HG03521 (cell line): ENCODE measurements around the gene EIF1.
"Not testable (repeated sequence)": the region's sequence is repeated elsewhere in the genome, so short reads cannot be mapped to it uniquely, and the experiment has no call there.

Experiments used
- ATAC-seq: cut with Tn5 transposase; IDR thresholded peaks from one replicate; pipeline ENCODE4 v1.9.1; 2021; ENCODE audit warnings: mild to moderate bottlenecking, moderate library complexity; ENCODE audit not compliant: unreplicated experiment

The EIF1 gene

DNA sequence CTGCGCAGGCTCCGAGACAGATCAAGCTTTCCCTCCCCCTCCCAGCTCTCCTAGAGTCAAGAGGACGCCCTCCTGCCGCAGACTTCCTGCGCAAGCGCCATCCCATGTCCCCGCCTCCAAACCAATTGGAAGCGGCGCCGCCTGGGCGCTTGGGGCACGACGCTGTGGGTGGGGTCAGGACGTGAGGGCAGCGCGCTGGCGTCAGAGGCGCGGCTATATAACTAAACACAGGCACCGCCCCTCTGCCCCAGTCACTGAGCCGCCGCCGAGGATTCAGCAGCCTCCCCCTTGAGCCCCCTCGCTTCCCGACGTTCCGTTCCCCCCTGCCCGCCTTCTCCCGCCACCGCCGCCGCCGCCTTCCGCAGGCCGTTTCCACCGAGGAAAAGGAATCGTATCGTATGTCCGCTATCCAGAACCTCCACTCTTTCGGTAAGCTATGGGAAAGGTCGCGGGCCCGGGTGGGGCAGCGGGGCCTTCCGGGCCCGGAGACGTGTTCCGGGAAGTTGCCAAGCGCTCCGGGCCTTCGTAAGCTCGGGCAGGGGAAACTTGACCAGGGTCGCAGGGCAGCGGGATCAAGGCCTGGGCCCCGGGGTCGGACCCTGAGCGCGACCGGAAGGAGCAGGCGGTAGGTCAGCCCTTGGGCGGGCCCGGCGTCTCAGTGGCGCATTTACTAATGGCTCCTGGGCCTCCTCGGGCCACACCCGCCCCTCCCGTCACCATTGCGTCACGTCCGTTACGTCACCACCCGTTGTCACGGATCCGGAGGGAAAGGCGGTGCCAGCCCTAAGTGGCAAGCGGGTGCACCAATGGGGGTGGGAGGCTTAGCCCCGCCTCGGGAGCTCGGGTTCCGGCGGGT is at the start of gene EIF1:
EIF1 (plus strand) TSS at position 245 of the 856 bp plus-strand sequence; CDS start at position 399, 154 bp downstream.
- ATAC-seq = peak; percentile 64

DNA sequence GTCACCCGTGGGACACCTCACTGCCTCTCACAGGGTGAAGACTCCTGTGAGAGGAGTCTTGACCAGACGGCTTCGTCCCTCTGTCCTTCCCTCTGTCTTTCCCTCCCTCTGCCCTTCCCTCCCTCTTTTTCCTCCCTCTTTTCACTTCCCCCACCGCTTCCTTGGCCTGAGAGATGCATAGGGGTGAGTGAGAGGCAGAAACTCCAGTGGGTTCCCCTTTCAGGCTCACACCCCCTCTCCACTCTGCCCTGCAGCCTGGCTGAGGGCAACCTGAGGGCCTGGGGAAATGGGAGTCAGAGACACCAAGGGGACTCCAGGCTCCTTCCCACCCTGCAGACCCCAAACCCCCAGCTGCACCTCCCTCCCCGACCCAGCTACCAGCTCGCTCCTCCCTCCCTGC is 49.7 kb upstream of the EIF1 start:
- ATAC-seq = no peak

DNA sequence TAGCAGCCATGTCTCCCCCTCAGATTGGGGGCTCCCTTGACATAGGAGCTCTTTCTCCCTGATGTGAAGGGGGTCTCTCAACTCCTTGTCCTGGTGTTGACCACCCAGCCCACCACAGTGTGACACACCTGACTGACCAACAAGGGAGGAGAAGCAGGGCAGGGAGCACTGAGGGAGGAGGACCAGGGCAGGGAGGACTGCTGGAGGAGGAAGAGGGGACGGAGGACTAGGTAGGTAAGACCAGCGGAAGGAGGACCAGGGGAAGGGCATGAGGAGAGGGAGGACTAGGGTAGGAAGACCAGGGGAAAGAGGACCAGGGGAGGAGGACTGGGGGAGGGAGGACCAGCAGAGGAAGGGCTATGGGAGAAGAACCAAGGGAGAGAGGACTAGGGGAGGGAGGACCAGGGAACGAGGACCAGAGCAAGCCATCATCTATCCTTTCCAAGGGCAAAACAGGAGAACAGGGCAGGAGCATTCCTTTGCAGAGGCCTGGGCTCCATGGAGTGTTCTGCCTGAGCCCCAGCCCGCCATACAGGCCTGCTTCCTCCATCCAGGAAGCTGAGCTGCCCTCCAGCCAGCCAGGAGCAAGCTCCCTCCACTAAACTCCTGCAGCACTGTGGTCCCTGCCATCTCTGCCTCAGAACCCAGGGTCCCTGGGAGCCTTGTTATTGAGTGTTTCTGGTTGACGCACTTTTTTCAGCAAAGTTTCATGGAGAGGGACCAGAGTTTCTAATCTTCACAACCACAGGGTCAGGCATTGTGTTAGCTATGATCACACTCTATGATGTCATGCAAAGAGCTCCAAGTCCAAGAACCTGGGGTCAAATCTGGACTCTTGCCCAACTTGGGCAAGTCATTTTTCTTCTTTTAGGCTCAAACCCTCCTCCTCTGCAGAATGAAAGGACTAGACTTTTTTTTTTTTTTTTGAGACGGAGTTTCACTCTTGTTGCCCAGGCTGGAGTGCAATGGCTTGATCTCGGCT is 48.9 kb upstream of the EIF1 start:
- ATAC-seq = no peak

DNA sequence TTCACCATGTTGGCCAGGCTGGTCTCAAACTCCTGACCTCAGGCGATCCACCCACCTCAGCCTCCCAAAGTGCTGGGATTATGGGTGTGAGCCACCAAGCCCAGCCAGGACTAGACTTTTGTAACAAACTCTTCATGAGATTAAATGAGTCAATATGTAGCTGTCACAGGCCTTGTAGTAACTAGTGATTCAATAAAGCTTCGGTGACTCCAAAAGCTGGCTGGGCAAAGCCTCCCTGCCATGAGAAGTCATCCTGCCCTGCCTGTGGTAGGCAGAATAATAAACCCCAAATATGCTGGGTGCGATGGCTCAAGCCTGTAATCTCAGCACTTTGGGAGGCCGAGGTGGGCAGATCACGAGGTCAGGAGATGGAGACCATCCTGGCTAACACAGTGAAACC is 48.1 kb upstream of the EIF1 start:
- ATAC-seq = not testable (repeated sequence)

DNA sequence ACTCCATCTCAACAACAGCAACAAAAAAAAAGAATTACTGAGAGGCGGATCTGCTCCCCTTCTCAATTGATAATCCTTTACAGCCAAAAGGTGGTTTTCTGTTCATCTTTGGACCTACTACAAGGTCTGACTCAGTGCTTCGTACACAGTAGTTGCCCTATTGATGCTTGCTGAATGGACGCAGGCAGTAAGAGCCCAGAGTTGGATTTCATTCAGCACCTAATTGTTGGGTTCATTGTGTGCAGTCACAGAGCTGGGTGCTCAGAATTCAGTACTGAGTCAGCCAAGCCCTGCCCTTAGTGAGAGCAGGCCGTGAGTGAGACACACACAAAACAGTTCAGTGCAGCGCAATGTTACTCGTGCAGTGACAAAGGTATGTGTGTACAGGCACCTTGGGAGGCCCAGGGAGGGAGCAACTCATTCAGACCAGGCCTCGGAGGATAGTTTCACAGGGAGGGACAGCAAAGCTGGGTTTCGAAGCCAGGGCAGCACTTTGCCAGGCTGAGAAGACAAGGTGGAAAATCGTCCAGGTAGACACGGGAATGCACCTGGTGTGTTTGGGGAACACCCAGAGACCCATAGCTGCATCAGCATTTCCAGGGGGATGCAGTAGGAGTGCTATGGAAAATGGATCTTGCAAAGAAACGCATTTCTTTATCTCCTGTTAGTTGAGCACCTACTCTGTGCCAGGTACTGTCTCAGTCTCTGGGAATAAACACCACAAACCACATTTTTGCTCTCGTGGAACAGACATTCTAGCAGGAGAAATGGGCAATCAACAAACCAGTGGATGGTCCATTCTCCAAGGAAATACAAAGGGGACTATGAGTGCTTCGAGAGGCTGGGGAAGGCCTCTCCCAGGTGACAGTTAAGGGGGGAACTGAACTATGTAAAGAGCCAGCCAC is 46.2 kb upstream of the EIF1 start:
- ATAC-seq = no peak

DNA sequence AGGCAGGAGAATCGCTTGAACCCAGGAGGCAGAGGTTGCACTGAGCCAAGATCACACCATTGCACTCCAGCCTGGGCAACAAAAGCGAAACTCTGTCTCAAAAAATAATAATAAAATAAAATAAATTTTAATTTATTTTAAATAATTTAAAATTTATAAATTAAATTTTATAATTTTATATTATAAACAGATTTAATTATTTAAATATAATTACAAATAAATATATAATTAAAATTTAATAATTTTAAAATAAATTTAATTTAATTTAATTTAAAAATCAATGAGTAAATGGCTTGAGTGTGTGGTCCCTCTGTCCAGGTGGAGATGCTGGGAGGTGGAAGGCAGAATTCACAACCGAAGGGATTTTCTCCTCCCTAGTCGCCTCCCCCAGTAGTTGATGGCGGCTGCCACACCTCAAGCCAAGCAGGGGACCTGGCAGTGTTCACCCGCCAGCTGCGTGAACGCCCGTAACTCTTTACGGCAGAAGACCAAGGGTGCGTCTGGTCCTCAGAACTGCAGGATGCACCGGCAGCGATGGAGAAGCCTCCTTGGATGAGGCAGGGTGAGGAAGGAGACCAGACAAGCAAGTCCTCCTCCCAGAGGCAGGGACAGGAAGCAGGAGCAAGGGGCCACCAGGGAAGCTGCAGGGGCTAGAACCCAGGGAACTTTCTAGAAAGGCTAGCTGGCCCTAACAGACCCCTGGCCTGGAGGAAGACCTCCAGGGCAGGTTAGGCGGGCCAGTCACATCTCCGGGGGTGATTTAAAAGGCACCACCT is 41.5 kb upstream of the EIF1 start:
- no peak for ATAC-seq

DNA sequence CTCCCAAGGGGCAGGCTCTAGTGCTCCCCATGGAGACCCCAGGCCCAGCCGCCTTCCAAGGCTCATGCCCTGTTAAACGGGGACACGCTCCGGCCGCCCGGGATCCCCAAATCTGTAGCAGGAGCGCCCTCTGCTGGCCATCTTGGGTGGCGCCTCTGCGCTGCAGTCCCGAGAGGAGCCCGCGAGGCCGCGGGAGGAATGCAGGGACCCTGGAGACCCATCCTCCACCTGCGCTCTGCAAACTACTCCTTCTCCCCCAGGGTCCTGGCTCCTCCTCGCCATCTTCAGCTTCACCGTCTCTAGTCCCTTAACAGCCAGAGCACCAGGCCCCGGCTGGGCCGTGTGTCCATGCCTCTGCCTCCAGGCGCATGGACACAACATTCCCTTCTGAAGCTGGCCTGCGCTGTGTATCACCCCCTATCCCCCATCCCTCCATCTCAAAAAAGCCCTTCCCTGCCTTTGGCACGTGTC is 40.7 kb upstream of the EIF1 start:
- no peak for ATAC-seq

DNA sequence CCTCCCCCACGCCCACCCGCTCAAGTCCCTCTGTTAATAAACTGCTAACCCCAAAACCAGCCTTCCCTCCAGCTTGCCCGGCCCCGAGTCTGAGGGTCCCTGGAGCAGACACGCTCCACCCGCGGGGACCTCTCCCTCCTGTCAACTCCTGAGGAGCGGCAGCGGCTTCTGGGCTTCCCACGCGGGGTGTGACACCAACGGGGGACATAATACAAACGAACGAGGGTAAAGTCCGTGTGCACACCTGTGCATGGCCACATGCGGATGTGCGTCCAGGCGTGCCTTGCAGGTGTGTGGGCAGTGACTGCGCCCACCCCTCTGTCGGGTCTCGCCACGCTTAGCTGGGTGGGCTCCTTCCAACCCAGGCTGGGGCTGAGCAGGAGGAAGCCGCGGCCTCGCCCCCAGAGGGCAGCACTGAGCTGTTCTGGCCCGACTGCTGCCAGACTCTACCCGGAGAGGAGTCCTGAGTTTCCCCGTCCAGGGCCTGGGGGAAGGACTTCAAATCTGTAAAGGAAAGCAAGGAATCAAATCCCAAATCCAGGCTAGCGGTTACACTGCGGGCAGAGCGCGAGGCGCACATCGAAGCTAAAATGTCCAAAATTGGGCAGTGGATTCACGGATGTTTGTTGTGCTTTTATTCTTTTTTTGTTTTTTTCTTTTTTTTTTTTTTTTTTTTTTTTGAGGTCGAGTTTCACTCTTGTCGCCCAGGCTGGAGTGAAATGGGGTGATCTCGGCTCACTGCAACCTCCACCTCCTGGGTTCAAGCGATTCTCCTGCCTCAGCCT is 40.1 kb upstream of the EIF1 start:
- peak; percentile 61 for ATAC-seq

DNA sequence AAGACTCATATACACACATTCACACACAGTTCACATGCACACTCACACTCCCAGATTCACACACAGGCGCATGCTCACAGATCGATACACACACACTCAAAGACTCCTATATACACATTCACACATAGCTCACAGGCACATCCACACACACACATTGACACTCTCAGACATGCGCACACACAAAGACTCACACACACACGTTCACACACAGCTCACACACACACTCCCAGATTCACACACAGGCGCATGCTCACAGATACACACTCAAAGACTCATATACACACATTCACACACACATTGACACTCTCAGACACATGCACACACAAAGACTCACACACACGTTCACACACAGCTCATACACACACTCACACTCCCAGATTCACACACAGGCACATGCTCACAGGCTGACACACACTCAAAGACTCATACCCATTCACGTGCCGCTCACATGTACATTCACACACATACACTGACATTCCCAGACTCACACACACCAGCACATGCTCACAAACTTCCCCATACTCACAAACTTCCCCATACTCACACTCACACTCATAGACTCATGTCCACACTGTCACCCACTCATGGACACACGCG is 38.7 kb upstream of the EIF1 start:
- no peak for ATAC-seq

DNA sequence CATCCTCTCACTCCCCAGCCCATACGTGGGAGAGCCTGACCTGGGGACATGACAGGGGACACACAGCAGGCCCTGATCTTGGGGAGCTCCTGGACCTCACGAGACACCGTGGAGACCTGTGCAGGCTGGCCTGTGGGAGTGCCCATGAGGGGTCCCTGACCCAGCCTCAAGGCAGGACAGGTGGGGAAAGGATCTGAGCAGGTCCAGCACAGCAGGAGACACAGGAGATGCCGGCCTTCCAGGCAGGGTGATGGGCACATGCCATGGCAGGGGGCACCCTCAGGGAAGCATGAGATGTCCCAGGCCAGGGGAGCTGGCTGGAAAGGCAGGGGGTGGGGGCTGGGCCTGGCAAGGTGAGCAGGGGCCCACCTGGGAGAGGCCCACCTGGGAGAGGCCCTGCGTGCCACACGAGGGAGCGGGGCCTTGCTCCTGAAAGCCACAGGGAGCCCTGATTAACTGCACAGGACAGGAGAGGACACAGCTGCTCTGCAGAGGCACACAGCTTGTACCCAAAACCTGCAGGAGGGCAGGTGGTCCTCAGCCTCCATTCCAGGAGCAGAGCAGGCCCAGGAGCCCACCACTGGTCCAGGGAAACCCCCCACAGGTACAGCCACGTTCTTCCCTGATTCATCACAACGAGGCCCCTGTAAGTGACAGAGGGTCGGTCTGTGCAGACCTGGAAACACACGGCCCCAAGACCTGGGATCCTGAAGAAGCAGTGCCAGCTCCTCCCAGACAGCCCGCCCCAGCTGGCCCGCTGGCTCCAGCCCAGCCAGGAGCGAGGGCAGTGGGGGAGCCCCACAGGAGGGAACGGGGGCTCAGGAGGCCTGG is 37.7 kb upstream of the EIF1 start:
- ATAC-seq = no peak

DNA sequence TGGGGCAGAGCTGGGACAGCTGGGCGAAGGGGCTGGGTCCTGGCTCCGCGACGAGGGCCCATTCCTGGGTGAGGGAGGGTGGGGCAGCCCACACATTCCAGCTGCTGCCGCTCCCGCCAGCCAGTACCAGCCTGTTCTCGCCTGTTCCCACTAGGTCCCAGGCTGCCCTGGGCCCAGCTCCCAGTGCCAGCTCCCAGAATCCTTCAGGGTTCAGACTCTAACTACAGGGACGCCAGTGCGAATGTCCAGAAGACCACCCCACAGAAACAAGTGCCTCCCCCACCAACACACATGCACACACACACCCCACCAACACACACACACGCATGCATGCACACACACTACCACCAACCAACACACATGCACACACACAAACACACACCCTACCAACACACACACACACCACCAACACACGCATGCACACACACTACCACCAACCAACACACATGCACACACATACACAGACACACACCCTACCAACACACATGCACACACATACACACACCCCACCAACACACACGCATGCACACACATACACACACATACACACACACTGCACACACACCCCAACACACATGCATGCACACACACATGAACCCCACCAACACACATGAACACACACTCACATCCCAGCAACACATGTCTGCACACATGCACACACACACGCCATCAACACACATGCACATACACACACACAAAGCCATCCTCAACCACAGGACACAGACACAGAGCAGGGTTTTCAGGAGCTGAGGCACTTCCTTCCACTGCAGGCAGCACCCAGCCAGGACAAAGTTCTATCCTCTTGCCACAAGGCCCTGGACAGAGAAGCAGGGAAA is 36.8 kb upstream of the EIF1 start:
- no peak for ATAC-seq

DNA sequence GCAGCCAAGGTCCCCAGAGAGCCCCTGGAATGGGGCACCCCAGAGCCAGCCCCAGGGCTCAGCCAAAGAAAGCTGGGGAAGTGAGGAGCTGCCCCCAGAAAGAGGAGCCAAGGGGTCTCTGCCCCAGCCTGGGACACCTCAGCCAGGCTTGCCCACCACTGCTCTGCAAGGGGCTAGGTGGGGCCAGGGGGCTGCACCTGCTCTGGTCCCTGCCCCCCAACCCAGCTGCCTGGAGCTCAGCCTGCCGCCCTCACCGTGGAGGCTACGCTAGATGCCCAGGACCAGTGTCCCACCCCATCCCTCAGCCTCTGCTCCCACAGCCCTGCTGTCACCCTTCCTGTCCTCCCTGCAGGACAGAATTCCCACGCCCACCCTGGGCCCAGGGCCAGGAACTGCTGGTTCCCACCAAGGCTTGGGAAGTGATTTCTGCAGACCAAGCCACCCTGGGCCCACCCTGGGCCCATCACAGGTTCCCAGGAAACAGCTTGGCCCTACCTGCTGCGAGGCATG is 36.2 kb upstream of the EIF1 start:
- ATAC-seq = no peak

DNA sequence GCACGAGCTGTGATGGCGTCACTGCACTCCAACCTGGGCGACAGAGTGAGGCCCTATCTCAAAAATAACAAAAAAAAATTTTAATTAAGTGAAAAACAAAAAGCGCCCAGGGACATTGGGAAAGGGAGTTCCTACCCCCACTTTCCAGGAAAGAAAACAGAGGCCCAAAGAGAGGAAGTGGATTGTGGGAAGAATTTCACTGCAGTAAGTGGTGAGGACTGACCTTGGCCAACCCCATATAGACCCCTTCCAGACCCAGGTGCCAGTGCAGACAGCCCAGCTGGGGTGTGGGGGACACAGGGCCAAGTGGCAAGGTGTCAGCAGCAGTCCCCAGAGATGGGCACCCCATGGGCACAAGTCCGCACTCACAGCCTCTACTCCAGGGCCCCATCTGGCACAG is 35.3 kb upstream of the EIF1 start:
- ATAC-seq = no peak

DNA sequence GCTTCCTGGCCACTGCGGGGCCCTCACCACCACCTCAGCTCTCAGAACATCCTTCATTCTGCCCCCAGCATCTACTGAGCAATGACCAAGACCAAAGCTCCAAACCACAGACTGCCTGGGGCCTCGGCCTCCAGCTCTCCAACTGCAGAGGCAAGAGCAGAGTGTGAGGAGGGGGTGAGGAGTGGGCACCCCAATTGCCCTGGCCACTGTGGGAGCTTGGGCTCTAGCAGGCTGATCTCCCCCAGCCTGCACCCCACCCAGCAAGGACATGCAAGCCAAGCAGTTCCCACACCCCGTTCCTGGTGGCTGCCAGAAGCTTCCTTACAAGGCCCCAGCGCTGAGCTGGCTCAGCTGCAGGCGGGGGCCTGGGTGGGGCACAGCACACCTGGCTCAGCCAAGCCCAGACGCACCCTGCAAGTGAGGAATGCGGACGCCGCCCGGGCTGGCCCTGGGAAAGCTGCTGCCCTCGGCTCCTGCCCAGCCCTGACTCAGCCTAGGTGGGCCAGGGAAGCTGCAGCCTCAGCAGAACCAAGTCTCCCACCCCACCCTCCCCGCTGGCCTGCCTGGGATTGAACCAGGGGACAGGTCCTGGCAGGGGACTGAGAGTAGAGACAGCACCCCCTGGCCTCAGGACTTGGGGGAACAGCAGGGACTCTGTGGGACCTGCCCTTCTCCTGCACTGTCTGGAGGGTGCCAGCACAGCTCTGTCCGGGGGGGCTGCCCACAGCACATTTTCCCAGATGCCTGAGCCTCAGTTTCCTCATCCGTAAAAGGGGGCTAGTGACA is 34.6 kb upstream of the EIF1 start:
- no peak for ATAC-seq

DNA sequence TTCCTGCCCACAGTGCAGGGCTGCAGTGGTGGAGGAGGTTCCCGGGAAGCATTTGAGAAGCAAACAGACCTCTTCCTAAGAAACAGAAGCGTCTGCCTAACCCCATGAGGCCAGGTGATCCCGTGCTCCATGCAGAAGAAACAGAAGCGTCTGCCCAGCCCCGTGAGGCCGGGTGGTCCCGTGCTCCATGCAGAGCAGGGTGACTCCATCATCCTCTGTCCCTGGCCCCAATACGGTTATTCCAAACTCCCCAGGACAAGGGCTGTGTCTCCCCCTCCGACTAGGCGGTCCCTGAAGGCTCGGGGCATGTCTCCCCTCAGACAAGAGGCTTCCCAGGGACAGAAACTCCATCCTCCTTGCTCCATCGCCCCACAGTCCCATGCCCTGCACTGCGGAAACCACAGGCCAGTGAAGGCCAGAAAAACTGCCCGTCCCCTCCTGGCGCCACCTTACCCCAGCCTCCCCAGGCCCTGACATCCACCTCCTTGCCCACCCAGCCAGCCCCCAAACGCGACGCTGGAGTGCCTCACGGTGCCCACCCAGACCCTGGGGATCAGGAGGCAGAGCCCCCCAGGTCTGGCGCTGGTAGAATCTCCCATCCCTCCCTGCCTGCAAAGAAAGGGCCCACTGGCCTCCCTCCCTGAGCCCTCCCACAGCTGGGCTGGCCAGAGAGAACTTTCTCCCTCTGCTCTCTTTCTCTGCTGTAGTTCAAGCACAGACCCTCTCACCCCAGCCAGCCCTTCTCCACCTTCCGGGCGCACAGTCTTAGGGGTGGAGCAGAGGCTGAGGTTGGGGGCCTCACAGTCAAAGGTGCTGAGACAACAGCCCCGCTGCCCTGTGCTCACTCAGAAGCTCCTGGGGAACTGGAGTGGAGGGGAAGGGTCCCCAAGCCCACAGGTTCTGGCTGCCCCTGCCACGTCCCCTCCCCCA is 33.7 kb upstream of the EIF1 start:
- no peak for ATAC-seq
